AG09319 (cell line): ENCODE data around the gene HSBP1L1.

Experiments
- DNase-seq: peaks from one replicate; pipeline ENCODE4 v3.0.0-alpha.2; 2010; ENCODE audit warnings: low read depth; ENCODE audit errors: extremely low read depth
- CTCF ChIP-seq: IDR thresholded peaks from 2 replicates; pipeline ENCODE4 v1.5.1; 2011; ENCODE audit warnings: low read depth, mild to moderate bottlenecking, inconsistent platforms, low read length, moderate library complexity

HSBP1L1 gene

GRCh38 chr18:79970419-79971133, 6.1 kb downstream of the HSBP1L1 start:
- TF ChIP-seq CTCF: no peak
- DNase-seq: no peak

GRCh38 chr18:79971211-79971952, 6.9 kb downstream of the HSBP1L1 start:
- no peak for TF ChIP-seq CTCF

DNA sequence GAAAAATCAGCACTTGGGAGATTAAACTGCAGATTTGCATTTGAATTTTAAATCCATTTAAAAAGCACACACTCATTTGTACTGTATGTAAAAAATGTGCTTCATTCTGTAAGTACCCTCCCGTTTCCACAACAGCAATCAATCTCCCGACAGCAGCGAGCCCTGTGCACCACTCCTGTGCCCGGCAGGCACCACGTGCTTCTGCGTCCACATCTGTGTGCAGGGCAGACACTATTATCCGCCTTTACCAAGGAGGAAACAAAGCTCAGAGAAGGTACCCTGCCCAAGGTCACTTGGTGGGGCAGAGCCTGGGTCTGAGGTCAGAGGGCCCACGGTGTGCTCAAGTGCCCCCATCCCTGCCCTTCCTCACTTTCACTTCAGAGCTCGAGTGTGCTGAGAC, 7.5 kb downstream of the HSBP1L1 start:
- no peak for TF ChIP-seq CTCF
- DNase-seq: no peak

More at GRCh38 chr18:79971211-79971952, 6.9 kb downstream of the HSBP1L1 start:
- no peak for DNase-seq

DNA sequence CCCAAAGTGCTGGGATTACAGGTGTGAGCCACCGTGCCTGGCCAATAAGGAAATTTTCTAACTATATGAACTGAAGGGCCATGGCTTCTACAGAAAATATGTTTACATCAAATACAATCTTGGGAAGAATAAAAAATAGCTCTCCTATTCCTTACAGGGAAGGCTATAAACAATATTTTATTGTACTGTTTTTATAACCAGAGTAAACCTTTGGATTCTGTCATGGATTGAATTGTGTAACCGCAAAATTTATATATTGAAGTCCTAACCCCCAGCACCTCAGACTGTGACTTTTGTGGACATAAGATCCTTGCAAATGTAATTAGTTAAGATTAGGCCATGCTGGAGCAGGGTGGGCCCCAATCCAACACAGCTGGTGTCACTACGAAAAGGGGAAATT, 8.3 kb downstream of the HSBP1L1 start:
- no peak for TF ChIP-seq CTCF
- no peak for DNase-seq

DNA sequence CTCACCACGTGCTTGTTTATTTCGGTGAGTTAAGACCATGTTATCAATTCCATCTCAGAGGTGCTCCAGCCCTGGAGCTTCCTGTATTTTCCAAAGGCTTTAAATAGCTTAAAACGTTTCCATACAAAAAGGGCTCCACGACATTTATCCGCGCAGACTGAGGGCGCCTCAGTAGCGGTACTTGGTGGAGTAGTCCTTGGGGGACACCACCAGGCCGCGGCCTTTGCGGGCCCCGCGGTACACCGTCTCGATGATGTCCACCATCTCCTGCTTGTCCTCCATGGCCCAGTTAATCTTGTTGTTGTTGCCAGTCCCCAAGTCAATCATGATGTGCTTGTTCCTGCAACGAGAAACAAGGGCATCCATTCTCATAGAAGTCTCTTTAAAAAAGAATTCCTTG, 9.1 kb downstream of the HSBP1L1 start:
- TF ChIP-seq CTCF: no peak
- DNase-seq: no peak

DNA sequence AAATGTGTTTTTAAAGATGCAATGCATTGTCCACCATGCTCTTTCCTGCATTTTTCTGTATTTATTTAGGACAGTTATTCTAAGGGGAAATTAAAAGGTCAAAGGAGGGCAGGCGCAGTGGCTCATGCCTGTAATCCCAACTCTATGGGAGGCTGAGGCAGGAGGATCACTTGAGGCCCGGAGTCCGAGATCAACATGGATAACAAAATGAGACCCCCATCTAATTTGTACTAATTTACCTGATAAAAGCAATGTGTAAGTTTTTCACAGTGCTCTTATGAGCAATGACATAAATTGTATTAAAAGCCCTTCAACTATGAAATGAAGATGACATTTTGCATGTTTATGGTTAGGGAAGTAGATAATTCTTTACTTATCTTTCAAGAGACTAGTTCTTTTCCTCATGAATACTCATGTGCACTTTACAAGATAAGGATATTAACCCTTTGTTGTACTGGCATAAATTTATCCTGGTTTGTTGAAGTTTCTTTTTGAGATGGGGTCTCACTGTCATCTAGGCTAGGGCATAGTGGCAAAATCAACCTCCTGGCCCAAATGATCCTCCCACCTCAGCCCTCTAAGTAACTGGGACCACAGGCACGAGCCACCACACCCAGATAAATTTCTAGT, 9.7 kb downstream of the HSBP1L1 start:
- DNase-seq: no peak
- TF ChIP-seq CTCF: no peak

DNA sequence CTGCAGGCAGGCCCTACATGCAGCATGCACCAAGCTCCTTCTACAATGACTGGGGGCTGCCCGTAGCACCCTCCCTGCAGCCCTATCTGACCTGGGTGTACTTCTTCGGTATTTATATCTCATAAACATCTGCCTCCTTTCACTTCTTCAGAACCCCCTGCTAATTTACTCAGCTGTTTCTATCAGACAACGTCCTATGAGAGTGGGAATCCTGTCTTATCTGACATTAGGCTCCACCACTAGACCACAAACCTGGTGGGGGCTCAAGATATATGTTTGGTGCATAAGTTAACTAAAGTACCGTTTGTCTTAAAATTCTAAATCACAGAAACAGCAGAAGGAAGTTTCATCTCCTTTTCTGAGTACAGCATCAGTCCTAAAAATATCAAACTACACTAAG, 10.6 kb downstream of the HSBP1L1 start:
- DNase-seq: no peak

More for the DNA sequence above, 10.6 kb downstream of the HSBP1L1 start:
- TF ChIP-seq CTCF: no peak
